Myocyte (in vitro differentiated cells): ENCODE measurements around the gene NLGN4X. TPM values are rescaled to one million over a fixed set of nuclear protein-coding genes. Genes with fewer than 3 reads are reported as not detected.

Source experiments
- DNase-seq: peaks from one replicate; pipeline ENCODE4 v3.0.0-alpha.2; 2012; ENCODE audit warnings: low read depth
- polyA plus RNA-seq: library from polyadenylated mRNA; unstranded; fragments of >200 nt; gene quantifications from one replicate; pipeline ENCODE4 v1.2.1, GENCODE V29; 2012; ENCODE audit warnings: missing spikeins
- total RNA-seq: library from RNA; depleted of rRNA; stranded (reverse); fragments of >200 nt; gene quantifications from 2 replicates; pipeline ENCODE4 v1.2.3, GENCODE V29; 2014

The NLGN4X gene
- total RNA-seq = not detected in 2 replicates
- polyA plus RNA-seq = not detected

DNA sequence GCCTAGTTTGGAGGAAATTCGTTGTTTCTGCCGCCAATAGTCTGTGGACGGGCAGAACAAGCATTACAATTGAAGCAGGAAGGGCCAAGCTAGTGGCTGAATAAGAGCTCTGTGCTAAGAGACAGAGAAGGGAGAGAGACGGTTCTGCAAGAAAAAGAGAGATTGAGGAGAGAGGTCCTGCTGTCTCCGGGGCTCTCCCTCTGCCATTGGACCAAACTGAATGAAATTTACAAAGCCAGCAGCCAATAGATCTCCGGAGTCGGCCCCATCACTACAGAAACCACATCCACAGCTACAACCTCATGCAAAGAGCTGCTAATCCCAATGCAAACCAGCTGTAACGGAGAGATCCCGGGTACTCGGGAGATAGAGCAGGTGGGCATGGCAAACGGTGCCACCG is at the start of gene NLGN4X:
Gene NLGN4X, minus strand, starts transcription at position 148 of the 400 bp plus-strand sequence. CDS start 77,401 bp downstream, outside the sequence.
- no peak for DNase-seq

DNA sequence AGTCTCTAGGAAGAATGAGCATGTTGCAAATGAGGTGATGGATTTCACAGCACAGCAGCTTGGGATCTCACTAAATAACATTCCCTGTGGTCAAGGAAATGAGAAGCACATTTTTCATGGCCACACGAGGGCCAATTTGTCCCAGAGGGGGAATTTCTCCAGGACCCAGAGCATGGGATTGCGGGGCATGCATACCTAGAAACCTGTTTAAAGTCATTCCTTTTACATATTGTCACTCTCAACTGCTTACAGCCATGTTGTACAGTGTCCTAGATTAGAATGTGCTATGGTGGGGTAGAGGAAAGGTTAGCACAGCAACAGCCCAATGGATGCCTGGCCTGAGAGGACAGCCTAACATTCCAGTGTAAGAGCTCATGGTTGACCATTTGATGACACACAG is 37.4 kb upstream of the NLGN4X start:
- DNase-seq = no peak

DNA sequence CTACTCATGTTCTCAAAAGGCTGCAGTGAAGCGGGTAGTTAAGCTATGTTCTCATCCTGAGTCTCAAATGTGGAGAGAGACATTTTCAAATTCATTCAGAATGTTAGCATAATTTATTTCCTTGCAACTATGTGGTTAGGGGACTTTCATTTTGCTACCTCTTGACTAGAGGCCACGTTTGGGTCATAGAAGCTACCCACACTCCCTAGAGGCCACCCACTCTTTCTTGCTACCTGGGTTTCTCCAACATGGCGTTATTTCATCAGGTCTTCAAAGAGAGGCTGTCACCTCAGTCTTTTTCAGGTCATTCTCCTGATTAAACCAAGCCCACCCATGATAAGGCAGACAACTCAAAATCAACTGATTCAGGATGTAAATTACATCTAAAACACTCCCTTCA is 34.3 kb upstream of the NLGN4X start:
- DNase-seq = no peak

DNA sequence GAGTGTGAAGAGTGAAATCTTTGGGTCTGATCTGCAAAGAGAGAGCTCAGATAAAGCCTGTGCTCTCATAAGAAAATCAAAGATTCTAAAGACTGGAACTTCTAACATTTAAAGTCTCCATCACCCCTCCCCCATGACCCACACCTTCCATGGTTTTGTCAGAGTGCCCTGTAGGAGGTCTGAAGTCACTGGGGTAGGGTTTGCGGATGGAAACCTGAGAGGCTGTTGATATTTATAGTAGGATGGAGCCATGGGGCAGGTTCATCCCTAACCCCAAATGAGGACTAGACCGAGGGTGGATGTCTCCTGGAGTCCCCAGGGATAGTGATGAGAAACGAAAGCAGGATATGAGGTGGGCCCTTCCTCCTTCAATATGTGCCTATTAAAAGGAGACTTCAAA is 28.4 kb upstream of the NLGN4X start:
- DNase-seq = no peak

DNA sequence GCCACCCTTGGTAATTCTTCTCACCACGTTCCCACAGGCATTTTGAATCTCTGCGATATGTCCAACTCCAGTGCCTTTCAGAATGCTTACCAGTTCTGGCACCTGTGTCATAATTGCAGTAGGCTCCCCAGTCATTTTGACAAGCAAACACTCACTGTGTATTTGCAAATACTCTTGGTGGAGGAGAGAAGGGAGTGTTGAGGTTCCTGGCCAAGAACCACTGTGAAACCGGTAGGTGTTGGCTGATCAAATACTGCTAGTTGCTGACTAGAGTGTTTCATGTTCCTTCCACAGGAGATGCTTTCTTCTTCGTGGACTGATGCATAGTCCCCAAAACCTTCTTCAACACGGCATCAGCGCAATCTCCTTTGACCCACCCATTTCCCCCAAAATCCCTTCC is 16.0 kb upstream of the NLGN4X start:
- no peak for DNase-seq

DNA sequence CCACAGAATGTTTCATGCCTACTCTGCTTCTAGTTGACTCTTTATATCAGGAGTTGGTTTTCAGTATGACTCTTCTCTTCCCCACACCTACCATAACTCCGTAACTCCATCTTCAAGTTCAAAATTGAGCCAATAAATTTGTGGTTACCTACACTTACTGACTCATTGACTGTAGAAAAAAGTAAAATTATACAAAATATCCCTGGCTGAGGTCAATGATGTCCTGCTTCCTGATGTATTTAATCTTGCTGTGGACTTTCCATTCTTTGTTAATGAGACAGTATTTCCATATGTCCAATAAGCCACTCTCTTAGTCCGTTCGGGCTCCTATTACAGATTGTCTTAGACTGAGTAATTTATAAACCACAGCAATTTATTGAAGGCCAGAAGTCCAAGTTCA is 9.9 kb upstream of the NLGN4X start:
- DNase-seq = no peak

DNA sequence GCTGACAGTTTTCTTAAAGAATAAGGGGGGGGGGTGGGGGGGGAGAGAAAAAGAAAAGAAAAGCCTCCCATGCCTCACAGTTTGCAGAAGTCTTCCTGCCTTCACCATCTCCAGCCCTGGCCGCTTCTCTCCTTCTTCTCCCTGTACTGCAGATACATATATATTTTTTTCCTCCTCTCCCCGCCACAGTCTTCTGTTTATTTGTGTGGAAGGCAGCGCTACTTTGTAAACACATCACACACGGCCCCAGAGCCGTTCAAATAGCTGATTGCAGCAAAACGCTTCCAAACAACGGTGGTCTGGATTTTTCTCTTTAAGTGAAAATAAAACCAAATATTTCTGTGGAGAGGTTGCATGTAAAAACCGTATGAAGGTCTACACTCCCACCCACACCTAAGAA is 732 bp downstream of the NLGN4X start:
- DNase-seq = no peak

DNA sequence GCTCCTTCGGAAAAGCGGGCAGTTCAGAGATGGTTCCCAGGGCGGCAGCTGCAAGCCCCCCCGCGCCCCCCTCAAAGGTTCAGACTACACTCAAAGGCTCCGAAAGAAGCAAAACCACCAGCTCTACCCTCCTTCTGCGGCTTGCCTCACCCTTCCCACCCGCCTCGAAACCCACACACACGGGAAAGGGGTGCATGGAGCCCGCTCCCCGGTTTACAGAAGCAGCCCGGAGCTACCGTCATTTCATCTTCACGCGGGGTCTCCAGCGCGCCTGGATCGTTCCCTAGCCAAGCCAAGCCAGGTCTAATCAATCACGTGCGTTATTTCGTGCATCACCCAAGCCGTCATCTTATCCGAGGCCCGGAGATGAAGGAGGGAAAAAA is 1.2 kb downstream of the NLGN4X start:
- no peak for DNase-seq

DNA sequence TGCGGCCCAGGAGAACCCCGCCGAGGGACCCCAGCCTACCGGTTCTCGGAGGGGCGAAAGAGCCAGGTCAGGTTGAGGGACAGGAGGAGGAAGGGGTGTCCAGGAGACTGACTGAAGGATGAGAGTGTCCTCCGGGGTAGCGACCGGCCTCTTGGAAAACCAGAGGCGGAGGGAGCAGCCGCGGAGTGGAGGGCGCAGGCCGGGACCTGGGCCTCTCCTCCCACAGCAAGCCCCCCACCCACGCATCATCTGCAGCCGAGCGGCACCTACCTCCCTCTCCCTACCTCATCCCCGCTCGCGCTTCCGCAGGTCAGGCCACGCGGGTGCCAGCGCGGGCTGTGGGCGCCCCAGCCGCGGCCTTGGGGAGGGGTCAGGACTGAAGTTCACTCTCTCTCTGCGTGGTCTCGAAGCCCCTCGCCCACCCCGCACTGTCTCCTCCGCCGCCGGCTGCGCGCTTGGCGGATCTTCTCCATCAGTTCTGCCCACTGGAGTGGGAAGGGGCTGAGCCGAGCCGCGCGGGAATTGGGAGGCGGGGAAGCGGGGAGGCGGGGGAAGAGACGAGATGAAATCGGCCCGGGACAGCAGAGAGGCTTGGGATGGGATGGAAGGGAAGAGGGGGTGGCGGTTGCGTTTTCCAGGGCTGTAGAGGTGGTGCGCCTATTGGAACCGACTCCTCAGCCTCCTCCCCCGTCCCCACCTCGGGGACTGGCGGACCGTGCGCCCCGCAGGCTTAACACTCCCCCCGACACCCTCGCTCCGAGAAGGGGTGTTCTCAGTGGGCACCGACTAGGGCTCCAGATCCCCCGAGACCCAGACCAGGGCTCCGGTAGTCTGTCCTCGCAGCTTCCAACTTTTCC is 1.8 kb downstream of the NLGN4X start:
- DNase-seq = no peak

DNA sequence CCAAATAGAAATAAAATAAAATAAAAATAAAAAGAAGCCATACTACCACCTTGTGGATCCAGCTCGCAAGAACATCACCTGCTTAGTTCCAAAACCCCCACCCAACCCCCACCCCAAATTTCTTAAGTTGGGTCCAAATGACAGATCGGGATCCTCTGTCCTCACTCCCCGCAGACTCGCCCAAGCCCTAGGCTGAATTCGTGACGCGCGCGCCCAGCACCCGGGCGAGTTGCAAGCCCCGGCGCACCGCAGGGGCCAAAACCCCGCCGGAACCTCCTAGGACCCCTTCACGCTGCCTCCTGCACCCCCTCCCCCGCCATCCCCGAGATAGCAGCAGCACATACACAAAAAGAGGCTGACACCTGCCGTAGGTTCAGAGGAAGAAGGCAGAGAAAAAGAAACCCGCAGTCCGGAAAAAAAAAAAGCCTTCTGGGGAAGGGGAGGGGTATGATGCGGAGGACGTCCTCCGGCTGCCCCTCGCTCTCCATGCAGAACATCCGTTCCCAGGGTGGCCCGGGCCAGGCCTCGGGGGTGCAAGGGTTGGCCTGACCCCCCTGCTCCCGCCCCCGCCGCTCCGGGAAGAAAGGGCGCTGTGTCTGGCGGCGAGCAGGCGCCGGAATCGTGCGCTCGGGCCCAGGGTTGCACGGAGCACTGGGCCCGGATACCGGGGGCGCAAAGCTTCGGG is 2.6 kb downstream of the NLGN4X start:
- no peak for DNase-seq

DNA sequence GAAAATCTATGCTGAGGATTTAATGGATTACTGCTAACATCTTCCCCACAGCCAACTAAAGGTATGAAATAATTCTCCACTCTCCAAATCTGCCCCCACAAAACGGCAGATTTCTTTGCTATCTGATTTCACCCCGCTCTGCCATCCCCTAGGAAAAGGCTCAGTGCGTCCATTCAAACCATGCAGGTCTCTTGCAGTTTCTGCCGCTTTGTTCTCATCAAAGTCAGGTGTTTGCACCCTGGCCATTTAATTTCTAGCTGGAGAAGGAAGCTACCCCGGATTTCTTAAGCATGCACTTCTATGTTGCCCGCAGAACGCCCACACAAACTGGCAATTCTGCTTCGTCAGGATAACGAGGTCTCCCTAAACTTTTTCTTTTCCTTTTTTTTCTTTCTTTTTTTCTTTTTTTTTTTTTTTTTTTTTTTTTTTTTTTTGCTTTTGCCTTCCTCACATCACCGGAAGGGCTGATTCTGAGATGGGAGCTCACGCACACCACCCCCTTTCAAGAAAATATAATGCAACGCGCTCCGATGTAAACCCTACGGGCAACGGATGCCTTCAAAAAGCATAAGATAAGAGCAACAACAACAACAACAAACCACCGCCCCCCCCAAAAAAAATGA is 3.3 kb downstream of the NLGN4X start:
- no peak for DNase-seq

DNA sequence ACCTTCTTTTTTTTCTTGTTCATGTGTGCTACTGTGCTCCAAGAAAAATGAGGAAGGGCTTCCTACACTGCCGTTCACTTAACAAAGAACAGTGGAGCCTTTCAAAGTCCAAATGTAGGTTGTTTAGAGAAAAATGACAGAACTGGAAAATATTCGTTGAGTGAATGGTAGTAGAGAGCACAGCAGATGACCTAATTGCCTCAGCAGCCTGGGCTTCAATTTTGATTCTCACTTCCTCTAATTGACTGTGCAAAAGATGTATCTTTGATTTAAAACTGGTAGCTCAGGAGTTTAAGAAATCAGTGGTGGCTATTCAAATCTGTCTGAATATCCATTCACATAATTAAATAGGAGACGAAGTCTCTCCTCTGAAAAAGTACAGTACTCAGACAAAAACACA is 5.2 kb downstream of the NLGN4X start:
- DNase-seq = no peak

DNA sequence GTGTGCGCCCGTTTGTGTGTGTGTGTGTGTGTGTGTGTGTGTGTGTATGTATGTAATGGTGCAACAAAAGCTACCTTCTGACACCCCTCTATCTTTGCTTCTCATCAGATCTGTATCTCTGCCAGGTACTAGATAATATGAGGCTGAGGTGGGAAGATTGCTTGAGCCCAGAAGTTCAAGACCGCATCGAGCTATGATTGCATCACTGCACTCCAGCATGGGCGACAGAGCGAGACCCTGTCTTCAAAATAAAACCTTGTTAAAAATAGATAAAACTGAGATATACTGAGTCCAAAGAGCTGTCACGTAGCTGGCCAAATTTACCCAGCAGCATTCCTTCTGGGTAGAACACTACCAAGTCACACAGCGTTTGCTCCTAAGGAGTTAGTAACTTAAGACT is 18.4 kb downstream of the NLGN4X start:
- DNase-seq = no peak

DNA sequence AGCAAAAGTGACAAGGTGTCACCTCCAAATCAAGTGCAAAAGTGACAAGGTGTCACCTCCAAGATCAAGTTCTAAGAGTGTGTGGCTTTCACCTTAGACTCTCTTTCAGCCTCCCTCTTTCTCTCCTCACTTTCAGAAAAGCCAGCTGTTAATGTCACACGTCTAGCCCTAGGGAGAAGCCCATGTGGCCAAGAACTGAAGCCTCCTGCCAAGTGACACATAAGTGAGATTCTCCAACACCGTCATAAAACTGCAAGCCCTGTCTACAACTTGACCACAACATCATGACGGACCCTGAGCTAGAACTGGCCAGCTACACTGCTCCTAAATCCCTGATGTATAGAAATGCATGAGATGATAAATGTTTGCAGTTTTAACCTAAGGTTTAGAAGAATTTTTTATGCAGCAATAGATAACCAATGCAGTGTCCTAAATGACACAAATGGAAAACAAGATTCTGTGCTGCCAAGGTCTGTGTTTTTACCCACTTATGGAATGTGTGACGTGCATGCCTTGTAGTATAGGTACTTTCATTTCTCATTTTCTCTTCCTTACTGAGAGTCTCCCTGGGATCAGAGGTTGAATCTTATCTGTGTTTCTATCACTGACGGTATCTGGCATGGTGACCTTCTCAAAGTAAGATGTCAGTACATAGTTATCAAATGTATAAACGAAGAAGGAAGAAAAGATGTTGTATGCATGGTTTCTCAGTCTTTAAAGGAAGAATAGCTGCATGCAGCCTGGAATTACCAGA is 25.0 kb downstream of the NLGN4X start:
- DNase-seq = no peak

DNA sequence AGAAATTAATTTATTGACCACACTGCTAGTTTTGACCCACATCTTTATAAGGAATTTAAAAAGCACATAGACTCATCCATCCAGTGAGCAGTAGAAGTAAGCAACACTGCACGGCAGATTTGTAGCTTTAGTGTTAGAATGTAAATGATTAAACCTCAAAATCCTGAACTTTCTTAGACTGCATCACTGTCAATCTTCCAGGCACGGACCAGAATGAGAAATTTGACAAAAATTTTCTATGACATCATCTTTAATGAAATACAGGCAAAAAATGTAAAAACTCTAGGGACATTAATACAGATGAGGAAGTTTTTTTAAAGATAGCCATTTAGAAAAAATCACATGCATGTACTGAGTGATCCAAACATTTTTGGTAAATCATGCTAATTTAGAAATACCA is 29.2 kb downstream of the NLGN4X start:
- no peak for DNase-seq

DNA sequence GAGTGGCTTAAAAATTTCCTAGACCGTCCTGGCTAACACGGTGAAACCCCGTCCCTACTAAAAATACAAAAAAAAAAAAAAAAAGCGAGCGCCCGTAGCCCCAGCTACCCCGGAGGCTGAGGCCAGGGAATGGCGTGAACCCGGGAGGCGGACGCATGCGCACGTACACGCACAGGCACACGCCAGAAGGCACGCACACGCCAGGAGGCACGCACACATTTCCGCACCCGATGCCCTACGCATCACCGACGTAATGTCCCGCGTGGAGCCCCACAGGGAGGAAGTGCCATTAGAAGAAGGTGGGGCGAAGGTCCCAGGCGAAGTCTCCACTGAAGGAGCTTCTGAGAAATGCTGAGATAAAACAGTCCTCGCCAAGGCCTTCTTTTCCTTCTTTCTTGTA is 41.4 kb downstream of the NLGN4X start:
- DNase-seq = no peak

DNA sequence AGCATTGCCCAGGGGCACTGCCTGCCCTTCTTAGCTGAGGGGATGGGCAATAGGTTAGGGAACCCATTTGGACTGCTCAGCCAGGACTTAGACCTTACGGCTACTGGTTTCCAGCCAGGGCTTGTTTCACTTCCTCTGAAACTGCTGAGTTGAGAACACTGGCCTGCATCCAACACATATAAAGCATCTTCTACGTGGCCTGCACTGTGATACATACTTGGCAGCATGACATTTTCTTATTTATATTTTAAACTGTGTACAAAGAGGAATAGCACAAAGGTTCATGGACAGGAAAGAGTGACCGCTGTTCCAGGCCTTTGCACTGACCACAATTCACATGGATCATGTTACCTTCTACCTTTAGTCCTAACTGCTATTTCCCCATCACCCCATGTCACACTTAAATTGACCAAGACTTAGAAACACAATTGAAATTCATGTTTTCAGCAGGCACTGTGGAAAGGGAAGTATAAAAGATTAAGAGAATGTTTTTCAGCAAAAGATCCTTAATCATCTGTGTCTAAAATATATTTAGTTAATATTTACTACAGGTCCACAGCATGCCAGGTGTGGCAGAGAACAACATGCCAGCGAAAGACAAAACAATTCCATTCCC is 43.7 kb downstream of the NLGN4X start:
- DNase-seq = no peak

DNA sequence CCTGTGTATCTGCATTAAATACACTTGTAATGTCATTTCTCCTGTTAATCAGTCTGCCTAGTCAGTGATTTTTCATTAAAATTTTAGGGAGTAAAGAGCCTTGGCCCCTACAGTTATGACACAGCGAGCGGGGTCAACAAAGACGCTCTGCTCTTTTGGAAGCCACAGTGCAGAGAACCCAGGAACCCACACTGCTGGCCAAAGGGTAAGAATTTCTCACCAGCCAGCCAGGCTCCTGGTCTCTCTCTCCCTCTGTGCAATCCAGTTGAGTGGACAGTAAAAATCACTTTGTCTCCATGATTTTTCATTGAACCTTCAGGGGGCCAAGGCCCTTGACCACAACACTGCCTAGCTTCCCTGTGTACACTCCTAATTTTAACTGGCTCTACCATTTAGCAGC is 52.8 kb downstream of the NLGN4X start:
- DNase-seq = no peak

DNA sequence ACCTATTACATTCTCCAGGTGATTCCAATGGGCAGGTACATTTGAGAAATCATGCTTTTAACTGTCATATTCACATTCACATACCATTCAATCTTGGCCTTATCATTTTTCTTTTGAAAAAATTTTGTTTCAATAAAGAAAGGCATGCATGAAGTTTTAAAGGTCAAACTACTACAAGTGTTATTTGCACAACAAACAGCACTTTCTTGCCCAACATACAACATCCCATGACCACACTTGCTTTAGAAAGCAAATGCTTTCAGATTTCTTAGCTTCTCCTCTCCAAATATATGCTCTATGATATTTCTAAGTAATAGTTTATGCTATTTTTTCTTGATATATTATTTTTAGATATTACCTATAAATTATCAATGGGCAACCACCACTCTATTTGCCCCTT is 58.2 kb downstream of the NLGN4X start:
- DNase-seq = no peak

DNA sequence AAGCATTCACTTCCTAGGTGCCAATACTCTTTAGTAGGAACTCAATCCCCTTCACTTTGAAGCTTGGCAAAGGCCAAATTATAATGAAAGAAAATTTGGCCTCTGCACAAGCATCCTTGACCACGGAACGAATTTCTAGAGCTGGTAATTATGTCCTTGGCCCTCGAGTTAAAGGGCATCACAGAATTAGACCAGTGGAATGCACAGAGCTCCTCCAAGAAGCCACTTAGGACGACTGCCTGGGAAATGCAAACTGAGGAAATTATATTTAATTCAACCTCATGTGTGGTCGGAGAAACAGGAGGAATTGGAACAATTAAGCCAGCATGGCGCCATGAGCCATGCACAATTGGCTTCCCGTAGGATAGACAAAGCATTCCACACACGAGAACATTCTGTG is 59.3 kb downstream of the NLGN4X start:
- DNase-seq = no peak

DNA sequence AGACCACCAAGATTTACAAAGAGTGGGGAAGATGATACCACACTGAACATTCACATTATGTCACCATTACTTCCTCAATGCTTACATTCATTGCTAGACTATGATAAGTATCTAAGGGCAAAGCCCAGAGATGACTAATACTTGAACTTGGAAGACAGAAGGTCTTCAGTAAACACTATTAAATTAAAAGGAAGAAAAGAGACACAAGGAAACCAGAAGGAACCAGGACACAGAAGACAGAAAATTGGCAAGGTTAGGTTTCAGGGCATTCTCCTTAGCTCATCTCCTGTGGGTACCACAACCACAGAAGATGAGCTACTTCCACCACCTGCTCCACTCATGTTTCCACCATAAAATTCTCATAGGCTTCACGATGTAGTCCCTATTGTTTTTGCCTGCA is 64.9 kb downstream of the NLGN4X start:
- no peak for DNase-seq
